Measurements from ENCODE around the gene SNF8.

Gene SNF8

GRCh38 chr17:48912476-48912875, 32.2 kb downstream of the SNF8 start:
- TF ChIP-seq REST (IDR thresholded peaks at IDR 0.05; ENCODE audit: insufficient read depth in 1 of 2, low read depth in 2 of 2, low read length in 2 of 2): no peak
- TF ChIP-seq SIN3A (IDR thresholded peaks at IDR 0.05; ENCODE audit: borderline replicate concordance, insufficient read depth, low read length): no peak

- TF ChIP-seq POLR2AphosphoS5 (IDR thresholded peaks at IDR 0.05; ENCODE audit: low read depth, low read length) (no peak), SIN3A (IDR thresholded peaks at IDR 0.05; ENCODE audit: borderline replicate concordance, insufficient read depth, low read length) (no peak), REST (IDR thresholded peaks at IDR 0.05; ENCODE audit: insufficient read depth in 1 of 2, low read depth in 2 of 2, low read length in 2 of 2) (no peak), TAF1 (IDR thresholded peaks at IDR 0.05; ENCODE audit: borderline replicate concordance, insufficient read depth, low read length) (no peak), FOXP2 (optimal IDR thresholded peaks at IDR 0.05; ENCODE audit: borderline replicate concordance, extremely low read depth, extremely low read length, insufficient read depth) (no peak)
Measured at GRCh38 chr17:48910370-48910769, 34.3 kb downstream of the SNF8 start.

- TF ChIP-seq FOXP2 (optimal IDR thresholded peaks at IDR 0.05; ENCODE audit: borderline replicate concordance, extremely low read depth, extremely low read length, insufficient read depth) (no peak), POLR2AphosphoS5 (IDR thresholded peaks at IDR 0.05; ENCODE audit: low read depth, low read length) (no peak)
Measured at GRCh38 chr17:48909783-48910182, 34.9 kb downstream of the SNF8 start.

GRCh38 chr17:48908853-48909394, 35.7 kb downstream of the SNF8 start:
- TF ChIP-seq REST (IDR thresholded peaks at IDR 0.05; ENCODE audit: insufficient read depth in 1 of 2, low read depth in 2 of 2, low read length in 2 of 2) (no peak), FOXP2 (optimal IDR thresholded peaks at IDR 0.05; ENCODE audit: borderline replicate concordance, extremely low read depth, extremely low read length, insufficient read depth) (peak; percentile 11), POLR2AphosphoS5 (IDR thresholded peaks at IDR 0.05; ENCODE audit: low read depth, low read length) (peak; percentile 14; the same call in 1 of the 2 replicates), SIN3A (IDR thresholded peaks at IDR 0.05; ENCODE audit: borderline replicate concordance, insufficient read depth, low read length) (no peak; the same call in 1 of the 2 replicates), TAF1 (IDR thresholded peaks at IDR 0.05; ENCODE audit: borderline replicate concordance, insufficient read depth, low read length) (peak; percentile 27; the same call in 1 of the 2 replicates)

- TF ChIP-seq POLR2AphosphoS5 (IDR thresholded peaks at IDR 0.05; ENCODE audit: low read depth, low read length) (peak; percentile 87), SIN3A (IDR thresholded peaks at IDR 0.05; ENCODE audit: borderline replicate concordance, insufficient read depth, low read length) (peak; percentile 41; the same call in 1 of the 2 replicates), TAF1 (IDR thresholded peaks at IDR 0.05; ENCODE audit: borderline replicate concordance, insufficient read depth, low read length) (peak; percentile 88; the same call in 1 of the 2 replicates), FOXP2 (optimal IDR thresholded peaks at IDR 0.05; ENCODE audit: borderline replicate concordance, extremely low read depth, extremely low read length, insufficient read depth) (peak; percentile 87), REST (IDR thresholded peaks at IDR 0.05; ENCODE audit: insufficient read depth in 1 of 2, low read depth in 2 of 2, low read length in 2 of 2) (0 out of 4 replicates have a peak, but pooled peaks have one; percentile 37 to 39)
Measured at GRCh38 chr17:48908047-48908843, 36.4 kb downstream of the SNF8 start, which contains the start of gene UBE2Z. TSS of gene UBE2Z (plus strand) at chr17:48908407. CDS start at chr17:48908504, 97 bp downstream.
